Measurements from ENCODE around the gene GRM7. TPM values are rescaled to one million over a fixed set of nuclear protein-coding genes. Genes with fewer than 3 reads are reported as not detected.

The GRM7 gene
- total RNA-seq, 2 experiments from 2014 or later, result not detected

GRCh38 chr3:7585052-7585451, 724.1 kb downstream of the GRM7 start:
- ChIA-PET CTCF (interaction anchor here (0.7 kb wide), 1 partner anchor 42 kb away, joined by 3 read pairs; no protein-coding TSS in a partner anchor), POLR2A (interaction anchor here (1.1 kb wide), 1 partner anchor 452 kb away, joined by 3 read pairs; no protein-coding TSS in a partner anchor)
- ATAC-seq, result no peak
- DNase-seq, result no peak
- no peaks in the 10 kb centered on the region for H3K36me3 Mint-ChIP-seq (ENCODE audit: low read depth)
- no peaks in the 10 kb centered on the region for H3K4me1 Mint-ChIP-seq (ENCODE audit: low read depth)
- no peak overlapping the region for H3K4me3 Mint-ChIP-seq
- no peaks in the 10 kb centered on the region for H3K27me3 Mint-ChIP-seq
- TF ChIP-seq CTCF (IDR thresholded peaks at IDR 0.05), result no peak
- no peaks in the 10 kb centered on the region for H3K9me3 Mint-ChIP-seq
- intact Hi-C loops (cut with micrococcal nuclease), result no loop called here
- H3K27ac Mint-ChIP-seq, result no peak overlapping the region

- intact Hi-C loops (cut with micrococcal nuclease), result no loop called here
- no peaks in the 10 kb centered on the region for H3K27me3 Mint-ChIP-seq
- TF ChIP-seq CTCF (IDR thresholded peaks at IDR 0.05), result no peak
- H3K36me3 Mint-ChIP-seq (ENCODE audit: low read depth), result no peaks in the 10 kb centered on the region
- H3K27ac Mint-ChIP-seq, result no peak overlapping the region
- H3K4me3 Mint-ChIP-seq, result no peak overlapping the region
- DNase-seq (no peak), ATAC-seq (no peak)
- CTCF ChIA-PET, result no interaction called here
- POLR2A ChIA-PET, result no interaction called here
- H3K4me1 Mint-ChIP-seq (ENCODE audit: low read depth), result no peaks in the 10 kb centered on the region
- no peaks in the 10 kb centered on the region for H3K9me3 Mint-ChIP-seq
Observed at GRCh38 chr3:7588236-7588635, 727.3 kb downstream of the GRM7 start.

GRCh38 chr3:7589526-7589925, 728.6 kb downstream of the GRM7 start:
- Mint-ChIP-seq H3K27me3 (no peaks in the 10 kb centered on the region), H3K9me3 (no peaks in the 10 kb centered on the region), H3K27ac (no peak overlapping the region), H3K4me3 (no peak overlapping the region), H3K36me3 (ENCODE audit: low read depth) (no peaks in the 10 kb centered on the region), H3K4me1 (ENCODE audit: low read depth) (no peaks in the 10 kb centered on the region)
- ATAC-seq, result no peak
- no peak for DNase-seq
- ChIA-PET CTCF (no interaction called here), POLR2A (no interaction called here)
- intact Hi-C loops (cut with micrococcal nuclease), result no loop called here
- TF ChIP-seq CTCF (IDR thresholded peaks at IDR 0.05), result no peak

- H3K27me3 Mint-ChIP-seq, result no peaks in the 10 kb centered on the region
- intact Hi-C loops (cut with micrococcal nuclease), result no loop called here
- H3K27ac Mint-ChIP-seq, result no peak overlapping the region
- H3K9me3 Mint-ChIP-seq, result no peaks in the 10 kb centered on the region
- ATAC-seq (no peak), DNase-seq (no peak)
- ChIA-PET POLR2A (no interaction called here), CTCF (no interaction called here)
- H3K4me3 Mint-ChIP-seq, result no peak overlapping the region
- no peaks in the 10 kb centered on the region for H3K4me1 Mint-ChIP-seq (ENCODE audit: low read depth)
- H3K36me3 Mint-ChIP-seq (ENCODE audit: low read depth), result no peaks in the 10 kb centered on the region
- TF ChIP-seq CTCF (IDR thresholded peaks at IDR 0.05), result no peak
Observed at GRCh38 chr3:7602297-7602696, 741.4 kb downstream of the GRM7 start.

GRCh38 chr3:7607083-7607482, 746.2 kb downstream of the GRM7 start:
- POLR2A ChIA-PET, result no interaction called here
- ATAC-seq, result no peak

More at GRCh38 chr3:7607083-7607482, 746.2 kb downstream of the GRM7 start:
- CTCF ChIA-PET, result no interaction called here
- Mint-ChIP-seq H3K27ac (no peak overlapping the region), H3K27me3 (no peaks in the 10 kb centered on the region), H3K4me1 (ENCODE audit: low read depth) (no peaks in the 10 kb centered on the region), H3K36me3 (ENCODE audit: low read depth) (no peaks in the 10 kb centered on the region), H3K9me3 (no peaks in the 10 kb centered on the region), H3K4me3 (no peak overlapping the region)
- no peak for DNase-seq
- intact Hi-C loops (cut with micrococcal nuclease), result no loop called here
- no peak for TF ChIP-seq CTCF (IDR thresholded peaks at IDR 0.05)
